Endothelial cell (in vitro differentiated cells): Measurements from ENCODE around the gene MDK. TPM values are rescaled to one million over a fixed set of nuclear protein-coding genes. Genes with fewer than 3 reads are reported as not detected.

ENCODE experiments used
- DNase-seq: peaks from one replicate; pipeline ENCODE4 v3.0.0; 2021; ENCODE audit warnings: low spot score
- H3K27ac Mint-ChIP-seq: one replicate; pipeline ENCODE4 v1.8.0; 2021; ENCODE audit warnings: mixed read lengths, inconsistent platforms; ENCODE audit not compliant: unreplicated experiment
- H3K27me3 Mint-ChIP-seq: one replicate; pipeline ENCODE4 v1.8.0; 2021; ENCODE audit warnings: mild to moderate bottlenecking, moderate library complexity, mixed read lengths, inconsistent platforms; ENCODE audit not compliant: unreplicated experiment
- H3K36me3 Mint-ChIP-seq: one replicate; pipeline ENCODE4 v1.8.0; 2021; ENCODE audit warnings: mild to moderate bottlenecking, low read depth, mixed read lengths, inconsistent platforms; ENCODE audit not compliant: unreplicated experiment
- H3K4me1 Mint-ChIP-seq: one replicate; pipeline ENCODE4 v1.8.0; 2021; ENCODE audit warnings: mild to moderate bottlenecking, mixed read lengths, inconsistent platforms; ENCODE audit not compliant: unreplicated experiment
- H3K4me3 Mint-ChIP-seq: one replicate; pipeline ENCODE4 v1.8.0; 2021; ENCODE audit warnings: mild to moderate bottlenecking, mixed read lengths, inconsistent platforms; ENCODE audit not compliant: unreplicated experiment
- H3K9me3 Mint-ChIP-seq: one replicate; pipeline ENCODE4 v1.8.0; 2021; ENCODE audit warnings: mixed read lengths, inconsistent platforms; ENCODE audit not compliant: unreplicated experiment
- total RNA-seq: library from RNA; stranded (reverse); fragmentation: NEBNext Ultra II Directional; extraction: Animal tissue kit (Norgen Biotek cat#: 25700); gene quantifications from one replicate; pipeline ENCODE4 v1.2.1, GENCODE V29; 2021; ENCODE audit not compliant: unreplicated experiment
- TF ChIP-seq, protein P1 (sequence below): fragments of 200-600 bp; sonication (generic); IDR thresholded peaks from one replicate; pipeline ENCODE4 v1.5.0; 2021; ENCODE audit warnings: antibody characterized with exemption; ENCODE audit not compliant: unreplicated experiment

MDK gene
- total RNA-seq, 1 donor from 2014 or later = 553 TPM

DNA sequence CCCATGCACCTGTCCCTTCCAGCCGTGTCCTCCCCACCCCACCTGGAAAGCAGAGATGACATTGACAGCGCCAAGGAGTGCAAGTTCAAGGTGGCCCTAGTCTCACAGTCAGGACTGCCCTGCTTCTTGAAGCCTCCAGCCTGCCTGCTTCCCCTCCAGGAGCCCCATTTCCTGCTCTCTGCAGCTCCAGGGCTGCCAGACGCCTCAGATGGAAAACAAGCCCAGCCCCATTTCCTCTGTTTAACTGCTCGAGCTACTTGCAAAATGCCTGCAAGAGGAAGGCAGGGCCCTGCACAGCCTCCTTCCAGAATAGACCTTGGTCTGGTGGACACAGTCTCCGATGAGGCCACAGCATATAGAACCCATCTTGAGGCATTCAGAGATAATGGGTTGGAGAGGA lies 39.2 kb upstream of the MDK start:
- DNase-seq = peak; percentile 63
- H3K36me3 Mint-ChIP-seq = peaks cover 7% of the 10 kb centered on the region
- H3K4me1 Mint-ChIP-seq = peaks cover 74% of the 10 kb centered on the region
- H3K4me3 Mint-ChIP-seq = peak overlapping the region; percentile 28
- no peaks in the 10 kb centered on the region for H3K9me3 Mint-ChIP-seq
- H3K27ac Mint-ChIP-seq = peak overlapping the region; percentile 52
- TF ChIP-seq, protein P1, sequence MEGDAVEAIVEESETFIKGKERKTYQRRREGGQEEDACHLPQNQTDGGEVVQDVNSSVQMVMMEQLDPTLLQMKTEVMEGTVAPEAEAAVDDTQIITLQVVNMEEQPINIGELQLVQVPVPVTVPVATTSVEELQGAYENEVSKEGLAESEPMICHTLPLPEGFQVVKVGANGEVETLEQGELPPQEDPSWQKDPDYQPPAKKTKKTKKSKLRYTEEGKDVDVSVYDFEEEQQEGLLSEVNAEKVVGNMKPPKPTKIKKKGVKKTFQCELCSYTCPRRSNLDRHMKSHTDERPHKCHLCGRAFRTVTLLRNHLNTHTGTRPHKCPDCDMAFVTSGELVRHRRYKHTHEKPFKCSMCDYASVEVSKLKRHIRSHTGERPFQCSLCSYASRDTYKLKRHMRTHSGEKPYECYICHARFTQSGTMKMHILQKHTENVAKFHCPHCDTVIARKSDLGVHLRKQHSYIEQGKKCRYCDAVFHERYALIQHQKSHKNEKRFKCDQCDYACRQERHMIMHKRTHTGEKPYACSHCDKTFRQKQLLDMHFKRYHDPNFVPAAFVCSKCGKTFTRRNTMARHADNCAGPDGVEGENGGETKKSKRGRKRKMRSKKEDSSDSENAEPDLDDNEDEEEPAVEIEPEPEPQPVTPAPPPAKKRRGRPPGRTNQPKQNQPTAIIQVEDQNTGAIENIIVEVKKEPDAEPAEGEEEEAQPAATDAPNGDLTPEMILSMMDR = no peak
- H3K27me3 Mint-ChIP-seq = peaks cover 18% of the 10 kb centered on the region

DNA sequence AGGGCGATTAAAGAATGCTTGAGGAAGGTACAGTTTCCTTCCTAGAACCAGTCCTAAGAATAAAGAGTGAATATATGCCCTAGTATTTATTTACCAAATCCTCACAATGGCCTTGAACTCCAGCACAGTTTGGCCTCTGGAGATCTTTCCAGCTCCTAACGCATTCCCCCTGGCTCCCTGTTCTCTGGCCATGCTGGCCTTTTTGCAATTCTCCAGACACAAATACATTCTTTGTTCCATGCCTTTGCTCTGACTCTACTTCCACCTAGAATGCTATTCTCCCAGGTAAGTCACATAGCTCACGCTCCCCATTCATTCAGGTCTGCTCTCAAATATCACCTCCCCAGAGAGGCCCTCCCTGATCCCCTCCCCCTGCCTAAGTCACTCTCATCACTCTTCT lies 37.9 kb upstream of the MDK start:
- Mint-ChIP-seq H3K27ac (peak overlapping the region; percentile 81), H3K4me1 (peaks cover 72% of the 10 kb centered on the region), H3K27me3 (peaks cover 22% of the 10 kb centered on the region), H3K4me3 (no peak overlapping the region), H3K9me3 (no peaks in the 10 kb centered on the region), H3K36me3 (peaks cover 7% of the 10 kb centered on the region)
- no peak for DNase-seq
- TF ChIP-seq, protein P1 = no peak

DNA sequence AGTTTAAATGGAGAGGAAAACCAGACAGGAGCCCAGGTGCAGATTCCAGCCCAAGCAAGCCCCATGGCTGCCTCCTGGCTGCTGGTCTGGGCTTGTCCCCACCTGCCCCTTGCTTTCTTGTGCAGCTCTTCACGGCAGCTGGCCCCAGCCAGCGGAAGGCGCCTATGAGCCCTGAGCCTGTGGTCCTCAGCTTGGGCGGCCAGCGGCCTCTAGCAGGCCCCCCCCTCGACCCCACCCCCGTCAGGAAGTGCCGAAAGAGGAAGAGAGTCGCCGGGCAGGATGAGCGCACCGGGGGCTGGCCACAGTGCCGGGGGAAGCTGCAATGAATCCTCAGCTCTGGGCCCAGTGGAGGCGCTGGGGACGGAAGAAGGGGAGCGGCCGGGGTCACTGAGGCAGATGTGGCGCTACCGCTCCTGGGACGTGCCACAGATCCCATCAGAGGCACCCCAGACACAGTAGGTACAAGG lies 36.3 kb upstream of the MDK start:
- Mint-ChIP-seq H3K4me3 (peak overlapping the region; percentile 94), H3K27ac (peak overlapping the region; percentile 85), H3K4me1 (peaks cover 72% of the 10 kb centered on the region), H3K27me3 (peaks cover 26% of the 10 kb centered on the region), H3K36me3 (peaks cover 7% of the 10 kb centered on the region), H3K9me3 (no peaks in the 10 kb centered on the region)
- TF ChIP-seq, protein P1 = no peak
- DNase-seq = peak; percentile 61

DNA sequence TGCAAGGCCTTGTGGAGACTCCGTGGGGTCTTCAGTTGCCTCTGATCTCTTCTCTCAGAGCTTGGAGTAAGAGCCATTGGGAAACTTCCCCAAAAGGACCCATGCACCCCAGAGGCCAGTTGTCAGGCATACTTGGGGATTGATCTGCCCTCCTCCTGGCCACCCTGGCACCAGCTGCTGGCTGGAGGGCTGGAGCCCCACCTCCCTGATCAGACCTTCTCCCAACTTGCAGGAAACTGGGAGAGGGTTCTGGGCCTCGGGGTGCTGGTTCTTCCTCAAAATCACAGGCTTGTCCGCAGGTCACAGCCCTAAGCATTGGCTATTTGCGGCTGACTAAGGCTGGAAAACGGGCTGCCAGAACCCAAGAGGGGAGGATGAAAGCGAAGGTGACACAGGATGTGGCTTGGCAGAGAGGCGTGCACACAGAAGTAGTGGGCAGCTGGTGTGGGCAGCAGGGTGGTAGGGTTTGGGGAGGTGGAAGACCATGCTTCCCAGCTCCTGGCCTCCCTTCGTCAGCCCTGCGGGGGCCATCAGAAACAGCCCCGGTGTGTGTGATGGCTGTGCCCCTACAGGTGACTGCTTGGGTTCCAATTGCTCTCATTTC lies 35.5 kb upstream of the MDK start:
- H3K4me1 Mint-ChIP-seq = peaks cover 71% of the 10 kb centered on the region
- peaks cover 25% of the 10 kb centered on the region for H3K27me3 Mint-ChIP-seq
- peaks cover 7% of the 10 kb centered on the region for H3K36me3 Mint-ChIP-seq
- no peaks in the 10 kb centered on the region for H3K9me3 Mint-ChIP-seq
- DNase-seq = no peak
- H3K27ac Mint-ChIP-seq = peak overlapping the region; percentile 85
- TF ChIP-seq, protein P1 = no peak
- peak overlapping the region; percentile 94 for H3K4me3 Mint-ChIP-seq

DNA sequence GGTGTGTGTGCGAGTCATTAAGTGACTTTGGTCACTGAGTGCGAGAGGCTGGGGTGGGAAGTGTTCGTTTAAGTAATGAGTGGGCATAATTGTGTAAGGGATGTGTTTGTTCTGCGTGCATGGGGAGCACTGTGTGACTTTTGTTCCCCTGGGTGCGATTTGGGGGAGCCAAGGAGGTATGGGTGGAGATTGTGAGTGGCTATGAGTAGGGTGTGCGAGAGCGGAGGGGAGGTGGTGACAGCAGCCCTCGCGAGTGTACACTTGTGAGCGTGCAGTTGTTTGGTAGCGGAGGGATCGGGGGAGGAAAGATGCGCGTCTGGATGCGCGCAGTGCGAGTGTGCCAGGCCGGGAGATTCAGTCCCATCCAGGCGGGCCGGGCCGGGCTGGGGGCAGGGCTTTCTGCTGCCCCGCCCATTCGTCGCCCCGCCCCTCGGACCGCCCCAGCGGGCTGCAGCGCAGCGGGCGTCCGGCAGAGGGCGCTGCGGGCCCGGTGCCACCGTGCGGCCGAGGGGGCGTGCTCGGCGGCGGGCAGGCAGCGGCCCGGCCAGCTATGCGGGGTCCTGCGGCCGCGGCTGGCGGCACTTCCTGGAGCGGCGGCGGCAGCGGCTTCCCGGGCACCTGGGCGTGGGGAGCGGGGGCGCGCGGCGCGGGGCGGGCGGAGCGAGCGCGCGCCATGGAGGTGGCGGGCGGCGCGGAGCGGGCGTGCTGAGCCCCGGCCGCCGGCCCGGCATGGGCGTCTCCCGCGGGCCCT lies 34.4 kb upstream of the MDK start, which contains the start of gene DGKZ:
Gene DGKZ (plus strand): TSS at position 578 of the 751 bp plus-strand sequence. CDS start 197 bp downstream, outside the sequence.
- Mint-ChIP-seq H3K36me3 (peaks cover 7% of the 10 kb centered on the region), H3K27ac (peak within 1 kb of the TSS; percentile 83), H3K4me1 (peaks cover 68% of the 10 kb centered on the region), H3K27me3 (peaks cover 22% of the 10 kb centered on the region), H3K9me3 (no peaks in the 10 kb centered on the region), H3K4me3 (peak within 1 kb of the TSS; percentile 94)
- TF ChIP-seq, protein P1 = peak; percentile 87
- DNase-seq = peak; percentile 98
